Effector CD4-positive, alpha-beta T cell (primary cell): Measurements from ENCODE around the gene OMP.
A peak's percentile ranks its signal among the peaks of the same experiment; 100 is the strongest.

ENCODE experiments used
- DNase-seq: peaks from one replicate; pipeline ENCODE4 v3.0.0-alpha.2; 2020

Gene OMP

DNA sequence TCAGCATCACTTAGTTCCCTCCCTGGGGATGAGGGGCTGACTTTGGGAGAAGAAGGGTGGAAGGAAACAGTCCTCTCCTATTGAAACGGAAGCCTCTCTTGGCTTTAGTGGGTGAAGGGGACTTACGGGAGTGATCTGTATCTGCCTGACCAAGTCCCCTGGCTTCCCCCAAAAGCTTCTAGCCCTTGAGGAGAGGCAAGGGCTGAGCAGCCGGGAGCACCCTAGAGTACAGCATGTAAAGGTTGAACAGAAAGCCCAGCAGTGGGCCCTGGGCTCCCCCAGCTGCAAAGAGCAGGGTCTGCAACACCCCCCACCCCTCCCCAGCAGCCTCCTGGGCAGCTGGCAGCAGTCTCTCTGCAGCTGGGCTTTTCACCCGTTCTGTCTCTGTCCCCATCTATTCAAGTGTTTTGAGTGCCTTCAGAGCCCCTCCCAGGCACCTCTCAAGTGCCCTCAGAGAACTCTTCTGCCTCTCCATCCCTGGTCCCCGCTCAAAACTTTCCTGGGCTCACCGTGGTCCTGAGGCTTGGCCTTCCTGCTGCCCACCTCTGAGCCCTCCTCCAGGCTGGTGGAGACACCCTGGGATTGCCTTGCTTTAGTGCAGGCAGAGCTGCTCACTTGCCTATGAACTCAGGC, 33.2 kb upstream of the OMP start:
- DNase-seq, result no peak

DNA sequence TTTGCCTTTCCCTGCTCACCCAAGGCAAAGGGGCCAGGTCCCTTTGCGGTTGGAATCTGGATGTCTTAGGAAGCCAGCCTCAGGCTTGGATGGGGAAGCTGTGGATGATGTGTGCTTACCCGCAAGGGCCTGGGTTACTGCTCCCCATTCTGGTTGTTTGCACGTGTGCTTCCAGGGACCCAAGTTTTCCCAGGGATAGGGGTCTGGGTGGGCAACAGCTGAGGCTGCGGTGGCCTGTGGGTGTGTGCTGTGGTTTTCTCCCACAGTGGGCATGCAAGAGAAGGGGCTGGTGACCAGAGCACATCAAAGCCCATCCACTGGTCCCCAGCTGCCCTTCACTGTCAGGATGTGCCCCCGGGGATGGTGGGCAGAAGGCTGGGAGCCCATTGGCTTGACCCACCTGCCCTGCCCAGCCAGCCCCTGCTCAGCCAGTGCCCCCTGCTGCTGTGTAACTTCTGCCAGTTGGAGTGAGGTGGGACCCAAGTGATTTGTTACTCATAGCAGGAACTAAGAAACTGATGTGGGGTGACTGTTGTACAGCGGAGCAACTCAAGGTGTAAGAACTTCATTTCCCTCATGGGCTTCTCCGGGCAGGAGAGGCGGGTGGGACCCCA, 32.6 kb upstream of the OMP start:
- DNase-seq, result no peak

DNA sequence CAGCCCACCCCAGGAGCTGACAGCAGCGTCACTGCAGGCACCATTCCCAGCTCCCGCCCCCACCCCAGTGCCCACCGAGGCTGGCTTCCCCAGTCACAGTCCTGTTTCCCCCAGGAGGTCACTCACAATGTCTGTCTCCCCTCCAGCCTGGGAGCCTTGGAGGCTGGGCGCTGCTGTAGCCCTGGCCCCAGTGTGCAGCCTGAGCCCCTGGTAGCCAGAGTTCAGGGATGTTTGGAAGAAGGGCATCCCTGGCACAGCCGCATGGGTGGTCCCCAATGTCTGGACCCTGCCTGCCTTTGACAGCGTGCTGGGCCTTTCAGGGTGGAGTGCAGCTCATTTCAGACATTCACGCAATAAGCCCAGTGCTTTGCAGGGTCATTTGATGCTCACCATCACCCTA, 31.6 kb upstream of the OMP start:
- no peak for DNase-seq

DNA sequence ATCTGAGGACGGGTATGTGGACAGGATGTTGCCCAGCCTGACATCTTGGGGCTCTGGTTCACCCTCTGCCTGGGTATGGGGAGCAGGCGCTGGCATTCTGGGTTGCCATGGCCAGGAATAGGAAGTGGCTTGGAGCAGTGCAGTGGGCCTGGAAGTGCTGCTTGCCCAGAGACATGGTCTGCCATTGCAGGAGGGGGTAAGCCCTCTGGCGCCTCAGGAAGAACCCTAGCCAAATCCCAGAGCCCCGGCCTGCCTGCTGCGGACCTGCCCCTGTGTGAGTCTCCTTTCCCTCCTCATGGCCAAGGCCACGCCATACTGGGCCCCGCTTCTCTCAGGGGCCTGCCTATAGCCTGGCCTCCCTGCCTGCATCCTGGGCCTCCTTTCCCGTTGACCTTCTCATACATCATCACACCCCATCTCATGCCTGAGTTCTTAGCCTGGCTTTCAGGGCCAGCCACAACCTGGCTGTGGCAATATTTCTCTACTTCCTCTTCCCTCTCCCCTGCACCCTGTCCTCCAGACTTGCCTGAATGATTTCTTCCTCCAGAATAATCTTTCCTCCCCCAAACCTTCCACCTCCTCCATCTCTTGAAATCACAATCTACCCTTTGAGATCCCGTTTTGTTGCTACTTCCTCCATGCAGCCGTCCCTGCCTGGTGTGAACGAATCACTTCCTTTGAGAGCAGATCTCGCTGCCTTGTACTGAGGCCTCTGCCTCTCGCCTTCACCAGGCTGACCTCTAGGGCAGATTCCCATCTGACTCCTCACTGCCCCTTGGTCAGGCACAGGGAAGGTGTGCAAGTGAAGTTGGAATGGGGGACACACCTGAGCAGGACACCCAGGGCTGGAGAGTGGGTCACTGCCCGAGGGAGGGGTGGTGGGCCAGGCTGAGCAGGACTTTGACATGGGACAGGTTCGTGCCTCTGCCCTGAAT, 30.7 kb upstream of the OMP start:
- DNase-seq, result no peak

DNA sequence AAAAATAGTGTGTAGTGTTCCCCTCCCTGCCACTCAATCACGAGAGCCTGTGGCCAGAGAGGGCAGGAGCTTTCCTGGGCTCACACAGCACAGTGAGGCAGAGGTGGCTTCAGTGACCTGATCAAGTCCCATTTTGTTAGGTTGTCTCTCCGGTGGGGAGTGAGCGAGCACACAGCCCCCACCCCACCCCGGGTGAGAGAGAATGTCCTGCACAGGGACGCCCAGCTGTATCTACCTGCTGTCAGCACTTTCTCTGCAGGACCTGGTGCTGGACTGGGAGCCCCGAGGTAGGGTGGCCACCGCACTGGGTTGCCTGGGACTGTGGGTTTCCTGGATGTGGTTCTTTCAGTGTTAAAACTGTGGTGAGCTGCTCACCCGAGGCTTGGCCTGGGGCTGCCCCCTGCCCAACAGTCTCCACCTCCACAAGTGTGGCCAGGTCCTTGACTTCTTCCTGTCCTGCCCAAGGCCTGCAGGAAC, 29.8 kb upstream of the OMP start:
- DNase-seq, result no peak

DNA sequence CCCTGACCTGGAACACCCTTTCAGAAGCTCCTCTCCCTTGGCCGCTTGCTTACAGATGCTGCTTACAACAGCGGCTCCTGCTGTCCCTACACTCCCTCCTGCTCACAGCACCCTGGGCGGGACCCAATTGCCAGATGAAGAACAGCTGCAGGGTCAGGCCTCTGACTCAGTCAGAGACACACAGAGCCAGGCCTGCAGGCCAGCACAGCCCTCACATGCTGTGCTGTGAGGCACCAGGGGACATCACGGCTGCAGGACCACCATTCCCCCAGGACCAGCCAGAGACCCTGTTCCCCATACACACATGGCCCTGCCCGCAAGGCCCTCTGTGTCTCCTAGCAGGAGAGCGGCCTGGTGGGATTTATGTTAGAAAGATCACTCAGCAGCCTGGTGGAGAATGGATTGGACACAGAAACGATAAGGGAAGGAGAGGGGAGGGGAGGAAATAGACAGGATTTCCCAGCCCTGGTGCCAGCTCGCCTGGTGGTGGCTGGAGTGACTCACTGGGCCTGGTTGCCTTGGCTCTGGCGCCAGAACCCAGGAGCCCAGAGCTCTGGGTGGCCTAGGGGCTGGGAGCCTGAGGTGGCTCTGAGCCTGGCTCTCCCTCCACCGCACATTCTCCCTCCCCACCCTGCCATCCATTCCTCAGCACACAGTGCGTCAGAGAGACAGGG, 29.2 kb upstream of the OMP start:
- no peak for DNase-seq

DNA sequence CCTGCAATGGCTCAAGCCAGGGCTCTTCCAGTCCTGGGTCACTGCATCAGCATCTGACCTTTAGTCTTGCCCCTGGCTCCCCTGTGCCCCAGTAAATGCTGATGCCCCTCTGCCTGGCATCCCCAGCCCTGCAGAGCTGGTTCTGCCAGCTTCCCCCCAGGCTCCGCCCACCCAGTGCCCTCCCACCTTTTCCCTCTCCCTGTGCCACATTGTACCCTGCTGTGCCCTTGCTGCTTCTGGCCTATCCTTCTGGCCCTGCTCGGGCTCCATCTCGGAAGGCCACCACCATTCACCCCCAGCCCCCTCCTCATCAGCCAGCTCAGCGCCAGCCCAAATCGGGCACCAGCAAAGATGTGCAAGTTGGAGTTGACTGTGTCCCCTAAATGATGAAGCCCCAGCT, 28.4 kb upstream of the OMP start:
- DNase-seq, result no peak

DNA sequence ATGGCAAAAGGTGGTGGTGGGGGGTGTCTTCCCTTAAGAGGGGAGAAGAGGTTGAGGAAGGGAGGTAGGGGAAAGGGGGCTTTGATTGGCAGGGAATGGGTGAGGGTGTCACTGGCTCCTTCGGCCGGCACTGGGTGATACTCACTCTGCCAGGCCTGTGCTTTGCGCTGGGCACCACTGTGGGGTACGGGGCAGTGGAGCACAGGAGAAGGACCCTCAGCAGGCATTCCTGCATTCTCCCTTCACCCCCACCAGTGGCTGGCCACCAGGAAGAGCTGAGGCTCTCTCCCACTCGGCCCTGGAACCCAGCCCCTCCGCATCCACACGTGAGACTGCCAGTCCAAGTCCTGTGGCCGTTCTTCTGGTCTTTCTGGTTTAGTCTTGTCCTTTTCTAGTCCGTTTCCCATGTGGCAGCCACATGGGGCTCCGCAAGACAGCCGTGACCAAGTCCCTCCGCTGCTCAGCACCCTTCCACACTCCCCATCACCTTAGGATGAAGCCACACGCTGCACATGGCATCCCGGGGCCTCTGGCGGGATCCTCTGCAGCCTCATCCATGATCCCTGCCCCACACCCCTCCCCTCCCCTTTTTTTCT, 27.9 kb upstream of the OMP start:
- no peak for DNase-seq

DNA sequence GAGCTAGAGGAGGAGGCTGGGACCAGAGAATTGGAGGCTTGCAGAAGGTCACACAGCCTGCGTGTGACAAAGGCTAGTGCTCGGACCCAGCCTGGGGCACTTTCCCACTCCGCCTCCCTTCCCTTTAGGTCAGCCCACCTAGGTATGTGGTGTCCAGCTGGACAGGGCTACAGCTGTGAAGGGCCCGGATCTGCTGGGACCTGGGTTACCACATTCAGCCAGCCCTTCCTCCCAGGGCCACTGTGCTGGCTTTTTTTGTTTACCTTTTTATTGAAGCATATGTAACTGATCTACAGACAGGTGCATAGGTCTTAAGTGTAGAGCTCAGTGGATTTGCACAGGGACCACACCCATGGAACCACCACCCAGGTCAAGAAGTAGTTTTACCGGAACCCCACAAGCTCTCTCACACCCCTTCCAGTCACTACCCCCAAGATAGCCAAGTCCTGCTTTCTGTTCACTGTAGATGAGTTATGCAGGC, 27.2 kb upstream of the OMP start:
- DNase-seq, result no peak

DNA sequence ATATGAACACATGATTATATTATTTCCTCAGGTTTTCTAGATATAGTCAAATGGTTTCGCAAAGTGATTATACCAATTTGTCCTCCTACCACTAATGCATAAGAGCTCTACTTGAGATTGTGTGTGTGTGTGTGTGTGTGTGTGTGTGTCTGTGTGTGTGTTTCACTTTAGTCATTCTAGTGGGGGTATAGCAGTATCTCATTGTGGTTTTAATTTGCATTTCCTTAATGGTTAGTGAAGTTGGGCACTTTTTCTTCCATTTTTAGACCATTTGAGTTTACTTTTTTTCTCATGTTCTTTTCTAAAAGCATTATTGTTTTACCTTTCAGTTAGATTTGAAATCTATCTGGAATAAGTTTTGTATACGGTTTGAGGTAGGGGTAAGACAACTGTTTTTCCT, 23.0 kb upstream of the OMP start:
- no peak for DNase-seq

DNA sequence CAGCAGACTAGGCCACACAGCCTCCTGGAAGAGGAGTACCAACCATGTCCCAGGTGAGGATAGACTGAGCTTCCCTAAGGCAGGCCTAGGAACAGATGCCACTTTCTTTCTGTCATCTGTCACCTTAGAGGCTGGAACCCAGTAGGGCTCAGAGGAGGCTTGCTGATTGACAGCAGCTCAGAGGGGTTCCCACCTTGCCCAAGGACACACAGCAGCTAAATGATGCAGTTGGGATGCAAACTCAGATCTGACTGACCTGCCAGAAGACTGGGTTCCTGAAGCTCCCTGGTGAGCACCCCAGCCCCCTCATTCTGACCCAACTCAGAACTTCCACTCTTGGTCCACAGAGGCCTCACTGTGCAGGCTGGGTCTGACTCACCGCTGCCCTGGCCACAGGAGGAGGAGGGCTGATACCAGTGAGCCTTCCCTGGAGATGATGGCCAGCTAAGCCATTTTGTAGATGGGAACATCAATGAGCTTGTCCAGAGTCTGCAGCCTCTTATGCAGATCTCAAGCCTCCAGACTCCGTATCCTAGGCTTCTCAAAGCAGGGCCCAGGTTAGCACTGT, 21.9 kb upstream of the OMP start:
- DNase-seq, result no peak

DNA sequence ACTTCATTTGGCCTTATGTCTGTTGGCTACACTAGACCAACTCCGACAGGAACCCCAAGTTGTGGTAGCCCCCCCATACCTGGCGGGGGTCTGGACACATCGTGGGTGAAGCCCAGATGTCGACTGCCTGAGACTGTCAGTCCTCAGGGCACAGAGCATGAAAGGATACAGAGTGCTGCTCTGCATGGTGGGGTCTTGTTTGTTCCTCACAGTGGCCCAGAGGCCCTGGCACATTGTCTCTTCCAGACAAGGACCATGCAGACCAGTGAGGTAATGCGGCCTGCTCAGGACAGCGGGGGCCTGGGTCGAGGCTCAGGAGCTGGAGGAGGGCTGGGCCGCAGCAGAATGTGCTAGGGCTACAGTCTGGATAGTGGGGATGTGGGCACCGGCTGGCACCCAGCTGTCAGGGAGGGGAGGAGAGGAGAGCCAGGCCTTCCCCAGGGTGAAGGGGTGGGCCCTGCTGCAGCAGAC, 21.2 kb upstream of the OMP start:
- DNase-seq, result no peak

DNA sequence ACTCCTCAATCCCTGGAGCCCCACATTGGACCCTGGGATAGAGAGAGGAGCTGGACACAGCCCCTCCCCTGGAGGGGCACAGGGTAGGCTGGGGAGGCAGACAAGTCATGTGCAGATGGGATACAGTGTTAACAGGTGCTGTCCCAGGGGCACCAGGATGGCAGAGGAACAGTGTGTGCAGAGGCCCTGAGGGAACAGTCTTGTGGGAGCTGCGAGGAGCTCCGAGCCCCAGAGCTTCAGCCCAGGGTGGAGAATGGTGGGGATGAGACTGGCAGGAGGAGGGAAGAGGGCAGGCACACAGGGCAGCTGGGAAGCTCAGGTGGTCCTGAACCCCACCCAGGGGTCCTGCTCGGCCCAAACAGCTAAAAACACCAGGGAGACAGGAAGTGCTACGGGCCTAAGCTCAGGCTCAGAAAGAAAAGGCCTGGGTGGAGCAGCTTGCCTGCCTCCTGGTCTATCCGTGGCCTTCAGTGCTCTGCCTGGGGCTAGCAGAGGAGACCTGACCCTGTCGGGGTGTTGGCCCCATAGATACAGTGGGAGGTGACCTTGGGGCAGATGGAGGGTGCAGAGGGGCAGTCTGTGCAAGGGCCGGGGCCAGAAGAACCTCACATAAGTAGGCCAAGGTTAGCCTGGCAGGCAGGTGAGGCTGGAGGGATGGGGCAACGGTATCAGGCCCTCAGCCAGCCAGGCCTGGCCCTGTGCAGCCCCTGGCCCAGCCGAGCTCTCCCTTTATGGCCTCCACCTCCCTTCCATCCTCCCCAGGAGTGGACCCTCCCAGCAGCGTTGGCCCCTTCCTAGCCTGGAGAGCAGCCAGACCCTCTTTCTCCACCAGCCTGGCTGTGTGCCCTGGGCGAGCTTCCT, 20.4 kb upstream of the OMP start:
- DNase-seq, result no peak

DNA sequence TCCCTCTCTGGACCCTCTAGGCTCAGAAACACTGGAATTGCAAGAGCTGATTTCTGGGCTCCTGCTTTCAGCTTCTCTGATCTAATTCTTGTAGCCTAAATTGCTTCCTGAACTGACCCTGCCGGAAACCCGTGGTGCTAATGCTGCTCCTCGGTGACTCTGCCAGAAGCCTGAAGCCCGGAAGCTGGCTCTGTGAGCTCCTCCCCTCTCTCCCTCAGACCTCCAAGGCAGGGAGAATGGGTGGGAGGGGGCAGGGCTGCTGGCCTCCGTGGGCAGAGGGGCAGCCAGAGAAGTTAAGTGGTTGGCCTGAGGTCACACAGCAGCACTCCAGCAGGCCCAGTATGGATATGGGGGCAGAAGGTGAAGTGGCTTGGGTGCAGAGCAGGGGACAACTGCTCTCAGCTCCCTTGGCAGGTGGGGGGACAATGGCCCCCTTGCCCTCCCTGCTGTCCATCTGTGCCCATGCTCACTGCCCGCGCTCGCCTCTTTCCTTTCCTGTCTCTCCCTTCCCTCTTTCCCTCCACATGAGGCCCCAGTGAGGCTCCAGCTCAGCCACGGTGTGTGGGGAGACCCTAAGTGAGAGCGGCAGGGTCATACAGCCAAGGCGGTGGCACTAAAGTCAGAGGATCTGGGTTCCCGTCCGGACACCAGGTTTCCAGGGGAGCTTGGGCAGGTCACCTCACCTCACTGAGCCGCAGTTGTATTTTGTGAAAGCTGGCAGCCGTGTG, 19.6 kb upstream of the OMP start:
- DNase-seq, result peak; percentile 19

DNA sequence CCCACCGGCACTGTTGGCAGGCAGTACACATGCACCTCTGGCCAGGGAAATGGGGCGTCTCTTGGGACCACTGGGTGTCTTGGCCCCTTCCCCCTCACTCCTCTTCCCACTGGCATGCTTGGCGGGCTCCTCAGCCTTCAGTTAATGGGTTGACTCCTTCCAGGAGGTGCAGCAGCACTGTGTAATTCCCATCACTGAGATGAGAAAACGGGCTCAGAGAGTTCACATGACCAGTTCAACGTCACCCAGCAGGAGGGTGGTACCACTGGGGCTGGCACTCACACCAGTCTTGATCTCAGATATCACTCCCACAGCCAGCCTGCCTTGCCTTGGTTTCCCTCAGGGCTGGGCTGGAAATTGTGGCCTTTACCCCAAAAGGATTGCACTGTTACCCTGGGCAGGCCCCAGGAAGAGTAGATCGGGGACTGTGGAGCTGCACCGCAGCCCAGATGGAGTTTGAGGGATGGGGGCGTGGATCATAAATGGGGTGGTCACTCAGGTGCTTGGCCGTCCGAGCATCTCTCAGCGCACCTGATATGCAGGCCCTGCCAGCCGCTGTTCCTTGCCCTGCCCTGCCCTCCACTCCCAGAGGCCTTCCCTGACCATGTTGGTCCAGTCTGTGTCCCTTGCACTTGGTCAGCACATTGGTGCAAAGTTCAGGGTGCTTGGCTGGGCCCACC, 18.9 kb upstream of the OMP start:
- no peak for DNase-seq

DNA sequence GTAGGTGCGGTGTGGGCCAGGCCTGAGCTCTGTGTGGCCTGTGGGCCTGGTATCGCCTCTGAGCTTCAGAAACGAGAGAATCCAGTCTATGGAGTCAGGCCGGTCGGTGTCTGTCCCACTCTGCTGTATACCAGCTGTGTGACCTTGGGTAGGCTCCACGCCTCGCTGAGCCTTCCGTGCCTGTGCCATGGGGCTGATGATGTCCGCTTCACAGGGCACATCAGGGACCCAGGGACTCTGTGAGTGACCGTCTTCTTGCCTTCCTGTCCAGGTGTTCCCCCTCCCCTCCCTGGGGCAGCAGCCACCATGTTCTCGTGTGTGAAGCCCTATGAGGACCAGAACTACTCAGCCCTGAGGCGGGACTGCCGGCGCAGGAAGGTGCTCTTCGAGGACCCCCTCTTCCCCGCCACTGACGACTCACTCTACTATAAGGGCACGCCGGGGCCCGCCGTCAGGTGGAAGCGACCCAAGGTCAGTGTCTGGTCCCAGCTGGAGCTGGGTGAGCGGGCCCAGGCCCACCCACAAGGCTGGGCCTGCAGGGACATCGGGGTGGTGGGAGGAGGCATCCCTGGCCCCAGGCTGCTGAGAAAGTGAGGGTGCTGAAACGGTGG, 18.0 kb upstream of the OMP start:
- DNase-seq, result no peak

DNA sequence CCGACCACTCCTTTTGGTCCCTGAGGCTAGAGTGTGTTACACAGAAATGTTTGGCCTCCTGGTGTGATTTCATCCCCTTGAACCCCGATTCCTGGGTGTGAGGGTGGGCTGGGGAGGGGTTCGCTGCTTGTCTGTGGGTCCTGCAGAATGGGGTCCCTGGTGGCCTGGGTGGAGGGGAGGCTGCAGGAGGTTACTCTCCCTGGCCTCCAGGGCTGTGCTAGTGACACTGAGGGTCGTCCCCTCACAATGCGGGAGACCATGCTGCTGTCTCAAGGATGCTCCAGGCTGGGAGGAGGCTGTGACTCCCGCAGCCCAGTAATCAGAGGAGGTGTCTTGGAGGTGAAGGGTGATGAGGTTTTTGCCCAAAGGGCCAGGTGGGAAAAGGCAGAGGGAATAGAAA, 17.0 kb upstream of the OMP start:
- no peak for DNase-seq

DNA sequence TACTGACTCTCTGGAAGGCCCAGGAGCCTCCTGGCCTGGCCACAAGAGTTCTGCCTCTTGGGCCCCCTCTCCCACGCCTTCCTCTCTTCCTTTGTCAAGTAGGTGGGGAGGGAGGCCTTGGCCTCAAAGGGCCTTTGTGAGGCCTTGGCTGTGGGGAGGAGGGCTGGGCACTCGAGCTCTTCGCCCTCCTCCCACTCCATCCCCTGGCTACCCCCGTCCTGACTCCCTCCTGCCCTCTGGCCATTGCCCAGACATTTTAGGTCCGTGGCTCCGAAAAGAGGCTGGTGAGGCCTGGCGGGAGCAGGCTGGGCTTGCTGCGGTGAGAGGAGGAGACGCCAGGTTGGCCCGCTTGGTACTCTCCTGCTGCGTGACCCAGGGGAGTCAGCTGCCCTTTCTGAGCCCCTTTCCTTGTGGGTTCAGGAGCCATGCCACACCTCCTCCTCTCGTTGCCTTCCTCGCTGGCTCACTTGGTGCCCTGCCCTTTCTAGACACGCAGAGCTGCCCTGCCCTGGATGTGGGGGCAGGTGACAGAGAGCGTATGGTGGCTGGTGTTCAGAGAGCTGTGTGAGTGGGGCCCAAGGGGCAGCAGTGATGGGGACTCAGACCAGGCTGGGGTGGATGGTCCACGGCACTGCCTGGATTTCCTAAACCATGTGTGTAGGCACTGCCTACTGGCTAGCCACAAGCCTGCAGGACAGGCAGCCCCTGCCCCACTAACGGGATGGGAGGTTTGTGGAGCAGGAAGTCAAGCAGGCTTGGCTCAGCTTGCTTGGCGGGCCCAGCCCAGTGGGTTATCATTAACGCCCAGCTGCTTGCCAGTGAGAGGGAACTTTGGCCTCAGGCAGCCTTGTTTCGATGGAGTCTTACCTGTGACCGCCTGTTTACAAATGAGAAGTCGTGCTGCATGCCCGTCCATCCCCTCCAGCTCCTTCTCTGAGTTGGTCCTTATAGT, 15.8 kb upstream of the OMP start:
- no peak for DNase-seq
